HG03439 (cell line): ENCODE data around the gene TRABD.

Experiments used
- ATAC-seq: cut with Tn5 transposase; IDR thresholded peaks from one replicate; pipeline ENCODE4 v1.9.1; 2021; ENCODE audit warnings: mild to moderate bottlenecking, moderate library complexity; ENCODE audit not compliant: unreplicated experiment

The TRABD gene

DNA sequence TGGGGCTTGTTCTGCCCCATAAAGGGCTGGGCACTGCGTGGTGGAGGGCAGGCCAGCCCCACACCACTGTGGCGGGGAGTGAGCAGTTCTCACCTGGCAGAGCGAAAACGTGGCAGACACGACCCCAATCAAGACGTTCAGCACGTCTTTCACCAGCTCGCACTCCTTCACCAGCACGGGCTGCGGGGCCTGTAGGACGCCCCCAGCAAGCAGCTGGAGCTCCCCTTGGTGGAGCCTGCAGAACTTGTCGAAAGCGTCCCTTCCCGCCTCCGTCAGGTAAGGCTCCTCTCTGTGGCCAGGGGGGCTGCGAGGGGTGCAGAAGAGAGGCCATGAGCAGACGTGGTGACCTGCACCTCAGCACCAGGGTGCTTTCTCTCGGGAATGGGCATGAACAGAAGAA is 47.5 kb downstream of the TRABD start:
- no peak for ATAC-seq

DNA sequence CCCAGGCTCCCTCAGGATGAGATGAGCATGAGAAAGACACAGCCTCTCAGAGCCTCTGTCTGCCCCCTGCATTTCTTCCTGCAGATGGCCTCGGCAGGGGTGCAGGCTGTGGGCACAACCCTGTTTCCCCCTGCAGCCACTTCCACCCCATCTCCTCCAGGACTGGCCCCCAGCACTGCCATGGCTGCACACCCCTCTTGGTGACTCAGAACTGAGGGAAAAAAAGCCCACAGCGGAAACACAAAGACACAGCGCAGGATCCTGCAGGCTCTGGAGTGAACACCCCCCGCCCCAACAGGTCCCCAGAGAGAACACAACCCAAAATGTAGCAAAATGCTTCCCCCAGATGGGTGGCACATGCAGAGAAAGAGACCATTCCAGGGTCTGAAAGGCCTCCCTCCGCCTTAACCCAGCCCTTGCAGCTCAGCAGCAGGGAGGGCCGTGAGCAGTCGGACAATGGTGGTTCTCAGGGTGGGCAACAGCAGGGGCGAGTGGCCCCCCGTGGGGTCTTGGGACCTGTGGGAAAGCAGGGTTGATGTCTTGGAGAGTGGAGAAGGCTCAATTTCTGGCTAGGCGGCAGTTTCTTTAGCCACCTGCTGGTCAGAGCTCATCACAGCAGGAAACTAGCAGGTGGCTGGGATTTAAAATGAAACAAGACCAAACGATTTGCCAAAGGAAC is 51.2 kb downstream of the TRABD start:
- ATAC-seq, result no peak

DNA sequence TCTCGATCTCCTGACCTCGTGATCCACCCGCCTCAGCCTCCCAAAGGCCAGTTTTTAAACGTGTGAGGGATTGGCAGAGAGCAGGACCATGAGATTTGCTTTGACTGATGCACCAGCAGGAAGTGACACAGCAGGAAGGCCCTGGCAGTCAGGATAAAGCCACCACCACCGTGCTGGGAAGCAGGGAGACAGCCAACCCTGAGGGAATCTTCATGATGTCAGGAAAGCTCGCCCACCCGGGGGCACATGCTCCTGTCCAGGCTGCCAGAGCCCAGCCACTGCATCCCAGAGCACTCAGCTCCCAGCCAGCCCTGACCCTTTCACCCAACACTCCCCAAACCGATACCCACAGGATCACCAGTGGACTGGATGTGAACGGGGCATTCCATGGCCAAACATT is 53.0 kb downstream of the TRABD start:
- ATAC-seq, result no peak

DNA sequence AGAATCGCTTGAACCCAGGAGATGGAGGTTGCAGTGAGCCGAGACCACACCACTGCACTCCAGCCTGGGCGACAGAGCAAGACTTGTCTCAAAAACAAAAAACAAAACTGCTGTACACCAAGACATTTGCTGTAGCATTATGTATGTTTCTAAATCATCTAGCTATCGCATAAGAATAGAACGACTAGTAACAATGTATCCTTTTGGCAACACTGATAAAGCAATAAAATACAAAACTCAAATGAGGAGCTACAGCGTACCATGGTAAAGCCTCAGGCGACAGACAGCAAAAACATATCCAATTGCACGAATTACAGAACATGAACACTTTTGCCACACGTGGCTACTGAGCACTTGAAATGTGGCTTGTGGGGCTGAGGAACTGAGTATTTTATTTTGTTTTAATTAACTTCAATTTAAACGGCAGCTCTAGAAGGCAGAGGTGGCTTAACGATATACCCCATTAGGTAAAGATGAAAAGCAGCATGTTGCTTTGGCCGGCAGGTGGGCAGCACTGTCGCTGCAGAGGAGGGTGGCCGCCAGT is 56.8 kb downstream of the TRABD start:
- ATAC-seq, result no peak

DNA sequence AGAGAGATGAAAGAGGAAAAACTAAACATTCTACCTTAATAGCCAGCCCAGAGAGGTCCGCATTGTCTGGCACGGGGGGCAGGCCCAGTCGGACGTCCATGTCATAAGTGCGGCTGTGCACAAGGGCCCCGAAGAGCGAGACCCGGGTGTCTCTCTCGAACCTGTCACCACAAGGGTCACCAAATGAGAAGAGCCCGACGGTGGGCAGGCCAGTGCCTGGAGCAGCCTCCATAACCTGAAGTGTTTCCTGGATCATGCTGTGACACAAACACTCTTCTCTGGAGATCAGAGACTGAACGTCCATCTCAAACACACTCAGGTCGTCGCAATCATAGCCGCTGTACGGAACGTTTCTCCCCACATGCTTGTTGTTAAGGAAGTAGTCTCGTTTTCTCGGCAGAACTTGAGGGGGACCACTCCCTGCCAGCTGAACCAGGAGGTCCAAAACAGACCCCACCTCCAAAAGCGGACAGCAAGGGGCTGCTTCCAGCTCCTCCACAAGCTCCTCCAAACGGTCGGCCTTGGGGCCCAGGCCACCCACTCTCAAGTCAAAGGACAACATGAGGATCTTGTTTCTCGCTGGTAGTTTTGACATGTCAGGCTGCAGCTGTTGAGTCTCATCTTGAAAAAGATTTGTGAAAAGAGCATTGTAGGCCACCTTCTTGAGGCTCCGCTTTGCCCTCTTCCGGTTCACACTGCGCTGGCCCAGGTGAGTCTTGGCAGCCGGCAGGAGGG is 58.1 kb downstream of the TRABD start:
- no peak for ATAC-seq

DNA sequence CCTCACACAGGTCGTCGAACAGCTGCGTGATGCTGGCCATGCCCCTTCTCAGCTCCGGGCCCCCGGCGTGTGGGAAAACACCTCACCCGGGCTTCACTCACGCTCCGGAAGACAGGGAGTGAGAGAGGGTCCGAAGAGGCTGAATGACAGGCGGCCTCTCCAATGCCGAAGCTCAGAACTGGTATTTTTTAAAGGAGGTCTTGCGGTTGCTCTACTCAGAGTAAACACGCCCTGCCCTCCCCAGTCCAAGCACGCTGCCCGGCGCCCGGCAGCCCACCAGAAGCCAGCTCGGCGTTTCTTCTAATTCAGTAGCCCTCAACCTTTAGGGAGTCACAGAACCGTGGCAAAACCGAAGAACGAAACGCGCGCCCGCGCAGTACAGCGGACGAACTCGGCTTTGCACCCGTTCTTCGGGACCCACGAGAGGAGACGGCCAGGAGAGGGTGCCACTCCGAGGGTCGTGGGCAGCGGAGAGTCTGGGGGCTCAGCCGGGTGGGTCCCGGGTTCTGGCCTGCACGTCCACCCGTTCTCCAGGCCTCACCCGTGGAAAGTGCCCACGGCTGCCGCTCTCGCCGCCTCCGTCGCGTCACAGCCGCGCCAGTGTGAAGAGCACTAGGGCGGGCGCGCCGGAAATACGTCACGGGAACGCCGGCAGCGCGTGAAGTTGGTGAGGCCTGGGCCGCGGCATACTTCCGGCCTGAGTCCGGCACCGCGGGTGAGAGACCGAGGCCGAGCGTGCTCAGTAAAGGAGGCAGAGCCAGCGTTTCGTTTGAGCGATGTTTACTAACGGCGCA is 58.9 kb downstream of the TRABD start, which contains the start of gene TUBGCP6:
Gene TUBGCP6, minus strand, starts transcription at position 604 of the 794 bp plus-strand sequence. Its CDS starts 564 bp downstream, at position 40.
- peak; percentile 64 for ATAC-seq

DNA sequence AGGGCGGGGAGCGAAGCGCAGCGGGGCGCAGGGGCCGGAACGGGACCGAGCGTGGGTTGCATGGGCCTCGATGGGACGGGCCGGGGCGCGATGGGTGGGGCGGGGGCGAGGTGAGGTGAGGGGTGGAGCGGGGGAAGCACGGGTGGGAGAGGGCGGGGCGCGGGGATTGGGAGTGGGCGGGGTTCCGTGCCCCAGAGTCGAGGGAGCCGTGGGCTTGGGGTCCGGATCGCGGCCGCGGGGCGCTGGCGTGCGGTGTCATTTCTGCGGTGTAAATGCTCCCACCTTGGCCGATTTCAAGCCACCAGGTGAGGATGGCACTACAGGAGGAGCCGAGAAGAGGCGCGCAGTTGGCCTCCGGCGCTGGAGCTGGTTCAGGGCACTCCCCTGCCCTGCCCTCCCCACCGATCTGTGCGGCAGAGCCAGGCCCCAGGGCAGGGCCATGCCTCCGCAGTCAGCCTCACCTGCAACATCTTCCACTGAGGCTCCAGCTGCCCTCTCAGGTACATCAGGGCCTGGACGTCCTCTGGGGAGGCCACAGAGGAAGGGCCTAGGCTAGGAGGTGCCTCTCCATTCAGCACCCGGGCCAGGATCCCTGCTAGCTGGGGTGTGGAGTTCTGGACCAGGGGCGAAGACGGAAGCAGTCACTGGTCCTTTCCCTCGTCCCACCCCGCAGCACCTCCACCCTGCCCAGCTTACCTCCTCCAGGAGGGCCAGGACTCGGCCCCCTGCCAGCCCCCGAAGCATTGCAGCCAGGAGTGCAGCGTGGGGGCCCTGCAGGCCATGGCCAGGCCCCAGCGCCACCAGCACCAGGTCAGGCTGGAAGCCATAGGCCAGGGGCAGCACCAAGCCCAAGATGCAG is 59.7 kb downstream of the TRABD start:
- no peak for ATAC-seq

DNA sequence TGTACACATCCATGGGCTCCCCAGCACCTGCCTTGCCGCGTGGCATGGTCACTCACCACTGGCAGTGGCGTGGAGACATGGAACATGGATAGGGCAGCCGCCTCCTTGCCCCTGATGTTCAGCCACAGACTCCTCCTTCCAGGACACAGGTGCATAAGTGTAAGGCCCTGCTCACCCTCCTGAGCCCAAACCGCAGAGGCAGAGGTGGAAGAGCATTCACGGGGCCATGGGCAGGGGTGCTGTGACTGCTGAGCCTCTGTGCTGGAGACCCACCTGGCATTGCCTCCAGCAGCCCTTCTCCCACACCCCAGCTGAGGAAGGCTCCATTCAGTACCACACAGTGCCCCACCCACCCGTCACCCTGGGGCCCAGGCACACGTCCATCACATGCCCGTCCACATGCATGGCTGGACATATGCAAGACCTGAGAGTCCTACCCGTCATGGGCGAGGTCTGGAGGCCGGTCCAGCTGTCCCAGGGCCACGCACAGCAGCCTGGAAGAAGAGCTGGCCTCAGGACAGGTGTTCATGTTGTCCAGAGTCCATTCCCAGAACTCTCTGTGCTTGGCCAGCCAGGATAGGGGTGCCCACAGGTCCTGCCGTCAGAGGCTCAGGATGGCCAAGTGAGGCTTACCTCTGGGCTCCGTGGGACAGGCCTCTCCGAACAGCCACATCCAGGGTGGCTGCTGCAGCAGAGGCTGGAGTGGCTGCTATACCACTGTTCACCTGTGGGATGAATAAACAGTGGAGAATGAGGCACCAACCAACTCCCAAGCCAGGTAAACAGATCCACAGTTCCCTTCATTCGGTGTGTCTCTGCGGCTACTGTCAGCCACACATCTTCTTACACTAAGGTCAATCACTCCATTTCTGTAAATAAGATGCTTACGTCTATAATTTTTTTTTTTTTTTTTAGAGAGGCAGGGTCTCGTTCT is 60.8 kb downstream of the TRABD start:
- no peak for ATAC-seq

DNA sequence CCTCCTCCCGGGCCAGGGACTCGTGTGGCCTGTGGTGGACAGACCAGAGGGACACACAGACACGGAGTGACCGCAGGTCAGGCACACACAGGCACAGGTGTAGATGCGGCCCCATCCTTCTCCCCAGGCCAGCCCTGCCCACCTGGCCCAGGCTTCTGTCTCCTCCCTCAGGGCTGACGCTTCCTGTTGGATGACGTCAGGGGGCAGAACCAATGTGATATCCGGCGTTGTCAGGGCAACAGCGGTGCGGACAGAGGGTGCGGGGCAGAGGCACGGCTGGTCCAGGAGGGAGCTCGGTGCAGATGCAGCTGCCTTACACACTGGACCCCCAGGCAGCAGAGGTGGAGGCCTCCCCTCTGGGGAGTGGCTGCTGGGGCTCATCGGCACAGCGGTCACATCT is 62.0 kb downstream of the TRABD start:
- ATAC-seq, result no peak

DNA sequence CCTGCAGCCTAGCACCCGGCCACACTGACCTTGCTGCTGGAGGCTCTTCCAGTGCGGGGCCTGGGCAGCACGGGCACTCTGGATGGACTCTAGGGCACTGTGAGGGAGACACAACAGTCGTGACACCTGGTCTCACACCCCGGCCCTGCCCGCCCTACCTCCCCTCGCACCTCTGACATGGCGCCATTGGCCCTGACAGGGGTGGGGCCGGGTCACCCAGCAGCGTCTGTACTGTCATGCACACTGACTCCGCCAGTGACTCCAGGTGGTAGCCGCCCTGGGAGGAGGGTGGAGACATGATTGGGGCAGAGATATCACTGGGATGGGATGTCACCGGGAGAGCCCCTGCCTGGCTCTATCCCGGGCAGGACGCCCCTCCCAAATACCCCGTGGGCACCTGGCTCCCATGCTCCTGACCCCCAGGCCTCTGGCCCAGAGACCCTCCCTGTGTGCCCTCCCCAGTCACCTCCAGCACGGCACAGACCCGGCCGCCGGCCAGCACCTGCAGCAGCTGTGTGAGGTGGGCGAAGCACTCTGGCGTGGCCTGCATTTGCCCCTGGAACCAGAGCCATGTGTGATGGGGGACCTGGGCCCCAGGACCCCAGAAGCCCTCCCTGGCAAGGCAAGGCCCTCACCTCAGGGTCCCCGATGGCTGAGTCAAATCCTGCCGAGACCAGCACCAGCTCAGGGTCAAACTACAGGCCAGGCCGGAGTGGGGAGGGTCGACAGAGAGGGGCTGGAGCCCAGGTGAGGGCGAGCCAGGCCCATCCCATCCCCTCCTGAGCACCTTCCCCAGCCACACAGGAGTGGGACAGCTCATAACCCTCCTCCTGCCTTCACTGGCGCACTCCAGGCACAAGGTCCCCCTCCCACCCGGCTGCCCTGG is 62.7 kb downstream of the TRABD start:
- no peak for ATAC-seq
